Natural killer cell treated with Interleukin-12 subunit alpha and Interleukin-12 subunit beta and Interleukin-15 and Interleukin-18, amount 100 ng/mL, for 72 hours (primary cell): ENCODE results near the gene PAFAH1B1. TPM values are rescaled to one million over a fixed set of nuclear protein-coding genes. Genes with fewer than 3 reads are reported as not detected.
"Not testable (repeated sequence)": the region's sequence is repeated elsewhere in the genome, so short reads cannot be mapped to it uniquely, and the experiment has no call there.

ENCODE experiments used
- ATAC-seq, 2 donors: fragments of 150-1000 bp; cut with Tn5 transposase in 1 of 2; sonication (Bioruptor Pico), chemical (Tn5 transposase) in 1 of 2; 2 replicates each; pipeline ENCODE4 v1.10.0; 2021
- DNase-seq: peaks from one replicate; pipeline ENCODE4 v3.0.0; 2022; ENCODE audit warnings: low spot score
- H3K27ac Mint-ChIP-seq, 2 donors: 1 replicate in 1 of 2; 2 replicates in 1 of 2; pipeline ENCODE4 v1.8.0; 2022; ENCODE audit warnings: mixed read lengths in 2 of 2, mild to moderate bottlenecking in 1 of 2, moderate library complexity in 1 of 2
- H3K27me3 Mint-ChIP-seq, 2 donors: 1 replicate in 1 of 2; 2 replicates in 1 of 2; pipeline ENCODE4 v1.8.0; 2022; ENCODE audit warnings: mixed read lengths in 2 of 2
- H3K36me3 Mint-ChIP-seq: one replicate; pipeline ENCODE4 v1.8.0; 2022; ENCODE audit warnings: mixed read lengths
- H3K4me1 Mint-ChIP-seq, 2 donors: 1 replicate in 1 of 2; 2 replicates in 1 of 2; pipeline ENCODE4 v1.8.0; 2022; ENCODE audit warnings: low read depth in 2 of 2, mixed read lengths in 2 of 2, mild to moderate bottlenecking in 1 of 2
- H3K4me3 Mint-ChIP-seq: one replicate; pipeline ENCODE4 v1.8.0; 2022; ENCODE audit warnings: mixed read lengths
- H3K9me3 Mint-ChIP-seq: 2 replicates; pipeline ENCODE4 v1.8.0; 2022; ENCODE audit warnings: mixed read lengths
- total RNA-seq, 2 donors: library from RNA; stranded (reverse); gene quantifications; one replicate each; pipeline ENCODE4 v1.2.3, GENCODE V29; 2022

Gene PAFAH1B1
- total RNA-seq, 2 donors from 2014 or later = 192 to 217 TPM

DNA sequence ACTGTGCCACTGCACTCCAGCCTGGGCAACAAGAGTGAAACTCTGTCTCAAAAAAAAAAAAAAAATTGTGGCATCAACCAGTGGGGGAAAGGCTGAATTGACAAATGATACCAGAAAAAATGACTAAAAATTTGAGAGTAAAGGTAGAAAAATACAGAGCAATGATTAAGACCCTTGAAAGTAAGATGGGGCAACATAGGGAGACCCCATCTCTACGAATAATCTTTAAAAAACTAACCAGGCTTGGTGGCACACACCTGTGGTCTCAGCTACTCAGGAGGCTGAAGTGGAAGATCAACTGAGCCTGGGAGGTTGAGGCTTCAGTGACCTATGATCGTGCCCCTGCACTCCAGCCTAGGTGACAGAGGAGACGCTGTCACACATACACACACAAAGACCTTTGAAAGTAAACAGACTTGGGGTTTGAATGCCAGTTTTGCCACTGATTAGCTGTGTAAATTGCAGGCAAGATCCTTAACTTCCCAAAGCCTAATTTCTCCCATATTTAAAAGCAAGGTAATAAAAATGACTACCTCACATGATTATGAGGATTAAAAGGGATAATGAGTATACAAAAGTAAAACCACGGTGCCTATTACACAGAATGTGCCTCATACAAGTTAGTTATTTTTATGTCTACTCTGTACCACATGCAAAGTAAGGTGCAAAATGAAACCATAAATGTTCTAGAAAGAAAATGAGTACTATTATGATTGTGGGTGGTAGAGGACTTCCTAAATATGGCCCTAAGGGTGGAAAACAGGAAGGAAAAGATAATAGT is 21.7 kb upstream of the PAFAH1B1 start:
- H3K36me3 Mint-ChIP-seq = no peaks in the 10 kb centered on the region
- H3K27ac Mint-ChIP-seq = no peak overlapping the region
- no peak for ATAC-seq
- no peaks in the 10 kb centered on the region for H3K4me1 Mint-ChIP-seq
- peaks cover 0 to 9% of the 10 kb centered on the region in 2 donors for H3K27me3 Mint-ChIP-seq
- no peak for DNase-seq
- H3K9me3 Mint-ChIP-seq = no peaks in the 10 kb centered on the region
- H3K4me3 Mint-ChIP-seq = no peak overlapping the region

DNA sequence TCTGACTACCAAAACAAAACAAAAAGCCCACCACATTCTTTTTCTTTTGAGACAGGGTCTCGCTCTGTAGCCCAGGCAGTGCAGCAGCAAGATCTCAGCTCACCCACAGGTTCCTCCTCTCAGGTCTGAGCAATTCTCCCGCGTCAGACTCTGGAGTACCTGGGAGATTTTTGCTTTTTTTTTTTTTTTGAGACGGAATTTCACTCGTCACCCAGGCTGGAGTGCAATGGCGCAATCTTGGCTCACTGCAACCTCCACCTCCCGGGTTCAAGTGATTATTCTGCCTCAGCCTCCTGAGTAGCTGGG is 21.2 kb upstream of the PAFAH1B1 start:
- H3K4me1 Mint-ChIP-seq, H3K27me3 Mint-ChIP-seq, H3K27ac Mint-ChIP-seq, DNase-seq, H3K4me3 Mint-ChIP-seq, H3K36me3 Mint-ChIP-seq, H3K9me3 Mint-ChIP-seq, ATAC-seq: not testable (repeated sequence)

DNA sequence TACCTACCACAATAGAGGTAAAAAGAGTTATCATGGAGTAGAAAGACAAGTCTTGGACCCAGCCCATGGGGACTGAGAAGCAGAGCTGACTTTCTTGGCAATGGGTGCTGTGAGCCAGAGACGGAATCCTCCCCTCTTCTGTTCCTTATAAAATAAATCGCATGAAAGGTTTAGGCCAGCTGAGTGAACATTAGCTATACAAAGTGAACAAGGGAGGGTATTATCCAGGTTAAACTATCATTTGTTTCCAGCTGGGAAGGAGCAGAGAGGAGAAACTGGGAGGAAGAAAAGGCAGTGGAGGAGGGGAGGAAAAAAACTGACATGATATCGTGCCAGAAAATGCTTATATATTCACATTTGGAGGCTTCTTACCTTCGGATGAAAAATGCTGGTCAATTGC is 13.3 kb upstream of the PAFAH1B1 start:
- DNase-seq (no peak), ATAC-seq (no peak)
- no peak overlapping the region for H3K27ac Mint-ChIP-seq
- H3K36me3 Mint-ChIP-seq = no peaks in the 10 kb centered on the region
- H3K4me1 Mint-ChIP-seq = no peaks in the 10 kb centered on the region
- no peaks in the 10 kb centered on the region for H3K9me3 Mint-ChIP-seq
- H3K4me3 Mint-ChIP-seq = no peak overlapping the region
- H3K27me3 Mint-ChIP-seq = peaks cover 5 to 7% of the 10 kb centered on the region in 2 donors

DNA sequence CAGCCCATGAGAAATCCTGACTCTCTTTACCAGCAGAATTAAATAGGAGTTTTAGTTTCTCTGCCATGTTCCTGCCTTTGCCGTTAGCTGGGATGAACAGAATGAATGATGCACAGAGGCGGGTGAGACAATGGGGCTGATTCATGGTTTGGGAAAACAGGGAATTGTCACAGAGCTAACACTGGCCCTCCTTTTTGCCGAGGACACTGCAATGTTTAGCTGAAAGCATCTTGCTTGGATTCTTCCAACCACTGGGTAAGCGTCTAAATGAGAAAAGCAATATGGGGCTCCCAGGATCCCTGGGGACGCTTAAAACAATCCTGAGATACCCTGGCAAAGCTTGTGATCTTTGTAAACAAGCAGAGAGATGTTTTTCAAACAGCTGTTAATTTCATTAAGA is 12.8 kb upstream of the PAFAH1B1 start:
- DNase-seq (no peak), ATAC-seq (no peak)
- Mint-ChIP-seq H3K9me3 (no peaks in the 10 kb centered on the region), H3K36me3 (no peaks in the 10 kb centered on the region), H3K27me3 (peaks cover 5 to 7% of the 10 kb centered on the region in 2 donors), H3K4me3 (no peak overlapping the region), H3K4me1 (no peaks in the 10 kb centered on the region), H3K27ac (no peak overlapping the region)

DNA sequence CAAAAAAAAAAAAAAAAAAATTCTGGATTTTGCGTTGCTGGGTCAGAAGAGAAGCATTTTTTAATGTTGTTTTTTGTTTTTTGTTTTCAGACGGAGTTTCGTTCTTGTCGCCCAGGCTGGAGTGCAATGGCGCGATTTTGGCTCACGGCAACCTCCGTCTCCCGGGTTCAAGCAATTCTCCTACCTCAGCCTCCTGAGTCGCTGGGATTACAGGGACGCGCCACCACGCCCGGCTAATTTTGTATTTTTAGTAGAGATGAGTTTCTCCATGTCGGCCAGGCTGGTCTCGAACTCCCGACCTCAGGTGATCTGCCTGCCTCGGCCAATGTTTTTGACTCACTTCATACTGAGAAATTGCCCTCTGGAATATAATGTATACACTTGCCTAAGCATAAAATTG is 11.0 kb upstream of the PAFAH1B1 start:
- Mint-ChIP-seq H3K27ac (no peak overlapping the region), H3K36me3 (no peaks in the 10 kb centered on the region), H3K4me3 (no peak overlapping the region), H3K9me3 (no peaks in the 10 kb centered on the region), H3K27me3 (peaks cover 7 to 11% of the 10 kb centered on the region in 2 donors), H3K4me1 (no peaks in the 10 kb centered on the region)
- DNase-seq (no peak), ATAC-seq (no peak)

DNA sequence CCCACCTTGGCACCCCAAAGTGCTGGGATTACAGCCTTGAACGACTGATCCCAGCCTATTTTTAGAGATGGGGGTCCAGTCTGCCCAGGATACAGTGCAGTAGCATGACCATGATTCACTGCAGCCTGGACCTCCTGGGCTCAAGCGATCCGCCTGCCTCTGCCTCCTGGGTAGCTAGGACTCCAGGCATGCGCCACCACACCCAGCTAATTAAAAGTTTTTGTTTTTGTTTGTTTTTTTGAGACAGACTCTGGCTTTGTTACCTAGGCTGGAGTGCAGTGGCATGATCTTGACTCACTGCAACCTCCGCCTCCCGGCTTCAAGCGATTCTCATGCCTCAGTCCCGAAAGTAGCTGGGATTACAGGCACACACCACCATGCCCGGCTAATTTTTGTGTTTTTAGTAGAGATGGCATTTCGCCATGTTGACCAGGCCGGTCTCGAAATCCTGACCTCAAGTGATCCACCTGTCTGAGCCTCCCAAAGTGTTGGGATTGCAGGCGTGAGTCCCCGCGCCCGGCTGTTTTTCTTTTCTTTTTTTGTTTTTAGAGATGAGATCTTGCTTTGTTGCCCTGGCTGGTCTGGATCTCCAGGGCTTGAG is 2.3 kb upstream of the PAFAH1B1 start:
- Mint-ChIP-seq H3K27ac (no peak overlapping the region), H3K36me3 (peaks cover 6% of the 10 kb centered on the region), H3K4me3 (no peak overlapping the region), H3K27me3 (peaks cover 0 to 7% of the 10 kb centered on the region in 2 donors), H3K4me1 (peaks cover 12 to 17% of the 10 kb centered on the region in 2 donors), H3K9me3 (no peaks in the 10 kb centered on the region)
- ATAC-seq (no peak), DNase-seq (no peak)

DNA sequence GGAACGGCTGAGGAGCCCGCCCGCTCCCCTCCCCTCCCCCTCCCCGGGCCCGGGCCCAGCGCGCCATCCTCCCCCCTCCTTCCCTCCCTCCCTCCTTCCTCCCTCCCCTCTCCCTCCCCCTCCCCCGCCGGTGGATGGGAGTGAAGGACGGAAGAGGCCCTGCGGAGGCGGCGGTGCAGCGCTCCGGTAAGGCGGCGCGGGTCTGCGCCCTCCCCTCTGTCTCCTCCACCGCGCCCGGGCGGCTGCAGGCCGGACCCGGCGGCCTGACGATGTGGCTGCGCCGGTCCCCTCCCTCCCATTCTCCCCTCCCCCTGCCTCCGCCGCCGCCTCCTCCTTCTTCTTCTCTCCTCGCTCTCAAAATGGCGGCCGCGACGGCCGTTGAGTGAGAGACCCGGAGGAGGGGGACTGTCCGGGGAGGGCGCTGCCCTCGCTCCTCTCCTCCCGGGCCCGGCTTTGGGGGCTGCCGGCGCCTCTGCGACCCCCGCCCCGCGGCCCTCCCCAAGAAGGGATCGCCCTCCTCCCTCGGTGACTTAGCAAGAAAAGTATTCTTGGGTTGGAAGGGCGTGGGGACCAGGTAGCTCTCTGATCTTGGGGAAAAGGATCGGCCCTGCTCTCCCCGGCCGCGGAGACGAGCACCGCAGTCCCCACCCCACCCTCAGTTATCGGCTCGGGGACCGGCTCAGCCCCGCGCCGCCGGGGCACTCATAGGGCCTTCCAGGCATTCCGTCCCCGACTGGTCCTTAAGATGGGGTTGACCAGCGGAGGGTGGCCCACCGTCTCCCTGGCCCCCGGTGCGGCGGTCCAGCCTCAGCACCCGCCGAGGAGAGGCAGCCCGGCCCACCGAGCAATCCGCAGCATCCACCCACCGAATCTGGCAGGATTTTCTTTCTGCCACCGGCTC is 617 bp downstream of the PAFAH1B1 start:
- peak; percentile 80 to 85 for ATAC-seq
- H3K27me3 Mint-ChIP-seq = no peaks in the 10 kb centered on the region
- no peaks in the 10 kb centered on the region for H3K9me3 Mint-ChIP-seq
- H3K36me3 Mint-ChIP-seq = peaks cover 6% of the 10 kb centered on the region
- peak overlapping the region; percentile 94 for H3K4me3 Mint-ChIP-seq
- DNase-seq = peak; percentile 86
- H3K27ac Mint-ChIP-seq = peak overlapping the region; percentile 85 to 92
- peaks cover 23 to 33% of the 10 kb centered on the region in 2 donors for H3K4me1 Mint-ChIP-seq

DNA sequence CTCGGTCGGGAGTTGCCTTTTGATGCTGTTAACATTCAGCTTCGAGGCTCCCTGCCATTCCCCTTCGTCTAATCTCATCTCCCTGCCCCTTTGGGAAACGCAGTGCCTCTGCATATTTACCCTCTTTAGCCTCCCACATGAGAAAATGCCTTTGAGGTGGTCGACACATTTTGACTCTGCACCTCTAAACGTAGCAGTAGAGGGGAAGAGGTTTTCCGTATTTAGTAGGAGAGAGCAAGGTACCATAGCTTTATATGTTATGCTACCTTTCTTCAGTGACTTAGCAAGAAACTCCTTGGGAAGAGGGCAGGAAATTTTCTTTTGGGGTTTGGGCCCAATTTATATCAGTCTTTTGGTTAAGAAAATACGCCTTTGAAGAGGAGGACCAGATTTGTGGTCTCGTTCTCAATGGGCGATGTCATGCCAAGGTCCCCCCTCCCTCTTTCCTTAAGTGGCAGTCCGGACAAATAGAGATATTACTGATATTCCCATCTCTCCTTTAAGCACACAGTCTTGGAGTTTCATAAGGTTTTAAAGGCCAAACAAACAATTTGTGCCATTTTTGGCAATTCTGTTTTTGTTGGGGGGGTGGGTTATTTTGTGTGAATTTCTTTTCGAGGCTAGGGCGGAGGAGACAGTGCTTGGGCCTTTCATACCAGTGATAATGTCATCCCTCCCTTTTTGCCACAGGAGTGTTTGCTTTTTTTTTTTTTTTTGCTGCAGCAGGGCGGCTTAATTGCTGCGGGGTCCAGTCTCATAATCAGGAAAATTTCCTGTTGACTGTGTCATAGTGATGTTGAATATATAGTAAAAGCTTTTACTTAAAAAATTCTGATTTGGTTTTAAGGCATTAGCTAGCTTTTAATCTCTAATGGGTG is 1.5 kb downstream of the PAFAH1B1 start:
- no peaks in the 10 kb centered on the region for H3K27me3 Mint-ChIP-seq
- H3K27ac Mint-ChIP-seq = peak overlapping the region; percentile 85 to 92
- H3K4me1 Mint-ChIP-seq = peaks cover 29 to 40% of the 10 kb centered on the region in 2 donors
- ATAC-seq (no peak), DNase-seq (no peak)
- H3K36me3 Mint-ChIP-seq = peaks cover 6% of the 10 kb centered on the region
- peak overlapping the region; percentile 94 for H3K4me3 Mint-ChIP-seq
- no peaks in the 10 kb centered on the region for H3K9me3 Mint-ChIP-seq

DNA sequence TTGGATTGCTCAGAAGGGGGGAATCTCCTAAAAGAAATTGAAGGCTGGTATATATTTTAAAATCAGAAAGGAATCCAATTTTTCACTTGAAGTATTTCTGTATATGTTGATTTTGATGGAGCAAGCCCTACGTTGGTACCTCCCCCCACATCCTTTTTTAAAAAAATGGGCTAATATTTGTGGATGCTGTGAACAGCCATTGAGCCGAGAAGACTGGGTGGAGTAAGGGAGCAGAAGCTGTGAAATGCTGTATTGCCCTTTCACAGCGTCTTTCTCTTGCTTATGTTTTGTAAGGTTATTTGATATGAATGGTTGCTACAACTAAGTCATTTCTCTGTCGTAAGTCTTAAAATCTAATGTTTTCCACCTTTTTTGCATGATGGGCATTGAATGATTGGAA is 2.3 kb downstream of the PAFAH1B1 start:
- ATAC-seq (no peak), DNase-seq (no peak)
- H3K4me1 Mint-ChIP-seq = peaks cover 29 to 40% of the 10 kb centered on the region in 2 donors
- peaks cover 6% of the 10 kb centered on the region for H3K36me3 Mint-ChIP-seq
- H3K27me3 Mint-ChIP-seq = no peaks in the 10 kb centered on the region
- peak overlapping the region; percentile 94 for H3K4me3 Mint-ChIP-seq
- H3K27ac Mint-ChIP-seq = peak overlapping the region; percentile 85 to 92
- no peaks in the 10 kb centered on the region for H3K9me3 Mint-ChIP-seq

DNA sequence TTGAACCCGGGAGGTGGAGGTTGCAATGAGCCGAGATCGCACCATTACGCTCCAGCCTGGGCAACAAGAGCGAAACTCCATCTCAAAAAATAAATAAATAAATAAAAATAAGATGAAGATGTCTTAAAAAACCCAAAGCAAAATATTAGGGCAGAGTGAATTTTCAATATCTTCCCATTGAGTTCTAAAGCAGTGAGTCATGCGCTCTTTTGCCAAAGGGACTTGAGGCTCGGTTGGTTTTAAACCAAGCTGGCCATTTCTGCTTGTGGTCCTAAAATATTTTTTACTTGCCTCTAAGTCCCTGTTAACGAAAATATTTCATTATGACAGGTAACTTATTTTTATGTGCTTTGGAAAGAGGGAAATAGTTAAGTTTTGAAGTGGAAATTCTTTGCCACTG is 4.7 kb downstream of the PAFAH1B1 start:
- H3K27me3 Mint-ChIP-seq = no peaks in the 10 kb centered on the region
- DNase-seq (no peak), ATAC-seq (no peak)
- peaks cover 39 to 54% of the 10 kb centered on the region in 2 donors for H3K4me1 Mint-ChIP-seq
- H3K4me3 Mint-ChIP-seq = no peak overlapping the region
- H3K27ac Mint-ChIP-seq = no peak overlapping the region
- H3K9me3 Mint-ChIP-seq = no peaks in the 10 kb centered on the region
- peaks cover 6% of the 10 kb centered on the region for H3K36me3 Mint-ChIP-seq

DNA sequence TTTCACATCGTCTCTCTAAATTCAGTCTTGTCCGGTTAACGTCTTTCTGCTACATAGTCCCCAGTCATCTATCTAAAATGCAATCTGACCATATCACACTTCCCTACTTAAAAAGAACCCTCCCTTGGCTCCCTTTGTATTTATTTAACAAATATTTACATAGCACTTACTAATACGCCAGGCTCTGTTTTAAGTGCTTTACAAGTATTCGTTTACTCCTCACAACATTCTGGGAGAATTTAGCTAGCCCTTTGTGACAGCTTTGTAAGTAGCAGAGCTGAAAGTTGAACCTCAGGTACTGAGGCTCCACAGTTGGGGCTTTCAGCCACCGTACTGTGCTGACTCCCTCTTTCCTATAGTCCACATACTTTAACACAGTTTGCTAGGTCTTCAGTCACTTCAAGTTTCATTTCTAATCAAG is 9.2 kb downstream of the PAFAH1B1 start:
- Mint-ChIP-seq H3K9me3 (no peaks in the 10 kb centered on the region), H3K36me3 (no peaks in the 10 kb centered on the region), H3K27me3 (no peaks in the 10 kb centered on the region), H3K4me1 (peaks cover 39 to 48% of the 10 kb centered on the region in 2 donors), H3K4me3 (peak overlapping the region; percentile 29), H3K27ac (peak overlapping the region in 1 of 2 donors; percentile 2)
- DNase-seq = no peak
- no peak for ATAC-seq

DNA sequence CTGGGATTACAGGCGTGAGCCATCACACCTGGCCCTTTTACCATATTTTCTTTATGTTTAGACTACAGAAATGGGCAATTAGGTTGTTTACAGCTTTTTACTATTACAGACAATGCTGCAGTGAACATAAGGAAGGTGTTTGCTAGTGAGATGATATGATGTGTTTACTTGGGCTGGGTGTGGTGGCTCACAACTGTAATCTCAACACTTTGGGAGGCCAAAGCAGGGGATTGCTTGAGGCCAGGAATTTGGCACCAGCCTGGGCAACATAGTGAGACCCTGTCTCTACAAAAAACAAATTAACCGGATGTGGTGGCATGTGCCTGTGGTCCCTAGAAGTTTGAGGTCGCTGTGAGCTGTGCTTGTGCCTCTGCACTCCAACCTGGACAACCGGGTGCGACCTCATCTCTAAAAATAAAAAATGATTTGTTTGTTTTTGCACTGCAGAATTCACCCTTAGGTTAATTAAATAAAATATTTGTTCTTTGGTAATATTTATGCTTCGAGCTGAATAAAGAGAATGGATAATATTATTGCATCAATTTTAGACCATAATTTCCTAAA is 15.0 kb downstream of the PAFAH1B1 start:
- no peak for ATAC-seq
- Mint-ChIP-seq H3K36me3 (no peaks in the 10 kb centered on the region), H3K27me3 (no peaks in the 10 kb centered on the region), H3K4me1 (peaks cover 32 to 40% of the 10 kb centered on the region in 2 donors), H3K9me3 (no peaks in the 10 kb centered on the region), H3K27ac (peak overlapping the region in 1 of 2 donors; percentile 23), H3K4me3 (no peak overlapping the region)
- DNase-seq = no peak

DNA sequence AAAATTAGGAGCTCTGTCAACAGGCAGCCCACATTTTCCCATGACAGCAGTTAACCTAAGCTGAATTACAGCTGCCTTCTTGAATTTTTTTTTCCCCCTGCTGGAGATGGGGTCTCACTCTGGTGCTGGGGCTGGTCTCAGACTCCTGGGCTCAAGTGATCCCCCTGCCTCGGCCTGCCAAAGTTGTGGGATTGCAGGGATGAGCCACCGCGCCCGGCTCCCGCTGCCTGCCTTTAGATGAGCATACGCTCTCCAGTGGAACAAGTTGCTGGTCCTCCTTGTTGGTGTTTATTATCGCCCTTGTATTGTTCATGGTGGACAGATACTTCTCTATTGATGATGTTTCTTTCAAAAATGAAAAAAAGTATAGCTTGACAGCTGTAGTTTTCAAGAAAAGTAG is 15.6 kb downstream of the PAFAH1B1 start:
- H3K36me3 Mint-ChIP-seq = no peaks in the 10 kb centered on the region
- H3K4me3 Mint-ChIP-seq = peak overlapping the region; percentile 9
- no peak overlapping the region for H3K27ac Mint-ChIP-seq
- DNase-seq (no peak), ATAC-seq (no peak)
- peaks cover 32 to 41% of the 10 kb centered on the region in 2 donors for H3K4me1 Mint-ChIP-seq
- H3K27me3 Mint-ChIP-seq = no peaks in the 10 kb centered on the region
- H3K9me3 Mint-ChIP-seq = no peaks in the 10 kb centered on the region
